Measurements from ENCODE around the gene P2RX4. TPM values are rescaled to one million over a fixed set of nuclear protein-coding genes. Genes with fewer than 3 reads are reported as not detected.
"Not testable (repeated sequence)": the region's sequence is repeated elsewhere in the genome, so short reads cannot be mapped to it uniquely, and the experiment has no call there.

P2RX4 gene
- total RNA-seq, 1 experiment from 2014 or later, result 21.0 TPM

DNA sequence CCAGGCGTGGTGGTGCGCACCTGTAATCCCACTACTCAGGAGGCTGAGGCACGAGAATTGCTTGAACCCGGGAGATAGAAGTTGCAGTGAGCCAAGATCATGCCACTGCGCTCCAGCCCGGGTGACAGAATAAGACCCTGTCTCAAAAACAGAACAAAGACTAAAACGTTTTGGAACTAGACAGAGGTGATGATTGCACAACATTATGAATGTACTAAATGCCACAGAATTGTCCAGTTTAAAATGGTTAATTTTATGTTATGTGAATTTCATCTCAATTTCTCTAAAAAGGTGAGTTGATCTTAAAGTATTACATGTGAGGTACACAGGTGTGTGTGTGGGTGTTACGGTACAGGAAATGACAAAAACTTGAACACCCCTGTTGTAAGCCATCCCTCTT is 16.5 kb downstream of the P2RX4 start:
- peak overlapping the region; percentile 92 for H3K27ac ChIP-seq
- TF ChIP-seq EZH2 (IDR thresholded peaks at IDR 0.05; ENCODE audit: low read depth), result no peak
- TF ChIP-seq, protein P1, sequence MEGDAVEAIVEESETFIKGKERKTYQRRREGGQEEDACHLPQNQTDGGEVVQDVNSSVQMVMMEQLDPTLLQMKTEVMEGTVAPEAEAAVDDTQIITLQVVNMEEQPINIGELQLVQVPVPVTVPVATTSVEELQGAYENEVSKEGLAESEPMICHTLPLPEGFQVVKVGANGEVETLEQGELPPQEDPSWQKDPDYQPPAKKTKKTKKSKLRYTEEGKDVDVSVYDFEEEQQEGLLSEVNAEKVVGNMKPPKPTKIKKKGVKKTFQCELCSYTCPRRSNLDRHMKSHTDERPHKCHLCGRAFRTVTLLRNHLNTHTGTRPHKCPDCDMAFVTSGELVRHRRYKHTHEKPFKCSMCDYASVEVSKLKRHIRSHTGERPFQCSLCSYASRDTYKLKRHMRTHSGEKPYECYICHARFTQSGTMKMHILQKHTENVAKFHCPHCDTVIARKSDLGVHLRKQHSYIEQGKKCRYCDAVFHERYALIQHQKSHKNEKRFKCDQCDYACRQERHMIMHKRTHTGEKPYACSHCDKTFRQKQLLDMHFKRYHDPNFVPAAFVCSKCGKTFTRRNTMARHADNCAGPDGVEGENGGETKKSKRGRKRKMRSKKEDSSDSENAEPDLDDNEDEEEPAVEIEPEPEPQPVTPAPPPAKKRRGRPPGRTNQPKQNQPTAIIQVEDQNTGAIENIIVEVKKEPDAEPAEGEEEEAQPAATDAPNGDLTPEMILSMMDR (conservative IDR thresholded peaks at IDR 0.05), result no peak
- H4K20me1 ChIP-seq (ENCODE audit: insufficient read depth), result no peaks in the 10 kb centered on the region
- no peaks in the 10 kb centered on the region for H3K9me2 ChIP-seq (ENCODE audit: insufficient read depth)
- POLR2A ChIA-PET (ENCODE audit: unreplicated experiment), result no interaction called here
- CTCF ChIA-PET, result no interaction called here
- intact Hi-C loops (cut with micrococcal nuclease; ENCODE audit: unreplicated experiment), result loop anchor here (2.0 to 10.0 kb wide), 3 partner anchors 16 to 568 kb away; partner anchors contain the start of genes P2RX4 and RHOF
- H3K79me2 ChIP-seq (ENCODE audit: low read depth), result peaks cover 5% of the 10 kb centered on the region; the same call in 1 of the 2 replicates
- no peak overlapping the region for H3K4me3 ChIP-seq
- H2AFZ ChIP-seq, result no peak overlapping the region
- peaks cover 46% of the 10 kb centered on the region for H3K4me1 ChIP-seq (replicated peaks; ENCODE audit: insufficient read depth)
- no peak for DNase-seq
- no peaks in the 10 kb centered on the region for H3K27me3 ChIP-seq (ENCODE audit: insufficient read depth, low read depth)
- H3K9me3 ChIP-seq (ENCODE audit: insufficient read depth, low read depth), result no peaks in the 10 kb centered on the region
- H3F3A ChIP-seq (ENCODE audit: insufficient read depth, low read depth), result peaks cover 35% of the 10 kb centered on the region
- peak overlapping the region; percentile 64 for H3K4me2 ChIP-seq
- H3K36me3 ChIP-seq (ENCODE audit: low read depth), result peaks cover 7% of the 10 kb centered on the region; the same call in 1 of the 2 replicates
- BruUV-seq (replicated peaks), result no TSS peak

DNA sequence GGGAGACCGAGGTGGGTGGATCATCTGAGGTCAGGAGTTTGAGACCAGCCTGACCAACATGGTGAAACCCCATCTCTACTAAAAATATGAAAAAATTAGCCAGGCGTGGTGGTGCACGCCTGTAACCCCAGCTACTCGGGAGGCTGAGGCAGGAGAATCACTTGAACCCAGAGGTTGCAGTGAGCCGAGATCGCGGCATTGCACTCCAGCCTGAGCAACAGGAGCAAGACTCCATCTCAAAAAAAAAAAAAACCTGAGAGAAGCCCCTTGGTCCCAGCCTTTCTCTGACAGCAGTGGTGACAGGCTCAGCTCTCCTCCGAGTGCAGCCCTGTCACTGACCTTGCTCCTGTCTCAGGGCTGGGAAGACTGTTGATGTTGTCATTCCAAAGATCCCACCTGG is 16.9 kb downstream of the P2RX4 start:
- Histone ChIP-seq H3F3A (ENCODE audit: insufficient read depth, low read depth) (peaks cover 35% of the 10 kb centered on the region), H3K4me2 (peak overlapping the region; percentile 64), H3K4me1 (replicated peaks; ENCODE audit: insufficient read depth) (peaks cover 46% of the 10 kb centered on the region), H2AFZ (0 out of 2 replicates have a peak overlapping the region, but pooled peaks have one; percentile 57), H3K27ac (peak overlapping the region; percentile 92)
- not testable (repeated sequence) for H3K27me3 ChIP-seq (ENCODE audit: insufficient read depth, low read depth); H3K9me2 ChIP-seq (ENCODE audit: insufficient read depth); H3K79me2 ChIP-seq (ENCODE audit: low read depth); BruUV-seq (replicated peaks); H3K36me3 ChIP-seq (ENCODE audit: low read depth); H4K20me1 ChIP-seq (ENCODE audit: insufficient read depth); DNase-seq; H3K9me3 ChIP-seq (ENCODE audit: insufficient read depth, low read depth); H3K4me3 ChIP-seq
- ChIA-PET CTCF (interaction anchor here (0.6 kb wide), 1 partner anchor 644 kb away, joined by 3 read pairs; no protein-coding TSS in a partner anchor), POLR2A (ENCODE audit: unreplicated experiment) (interaction anchor here (0.8 kb wide), 1 partner anchor 995 kb away, joined by 4 read pairs; no protein-coding TSS in a partner anchor)
- intact Hi-C loops (cut with micrococcal nuclease; ENCODE audit: unreplicated experiment), result loop anchor here (1.0 to 10.0 kb wide), 5 partner anchors 16 to 568 kb away; partner anchors contain the start of genes P2RX4 and RHOF

DNA sequence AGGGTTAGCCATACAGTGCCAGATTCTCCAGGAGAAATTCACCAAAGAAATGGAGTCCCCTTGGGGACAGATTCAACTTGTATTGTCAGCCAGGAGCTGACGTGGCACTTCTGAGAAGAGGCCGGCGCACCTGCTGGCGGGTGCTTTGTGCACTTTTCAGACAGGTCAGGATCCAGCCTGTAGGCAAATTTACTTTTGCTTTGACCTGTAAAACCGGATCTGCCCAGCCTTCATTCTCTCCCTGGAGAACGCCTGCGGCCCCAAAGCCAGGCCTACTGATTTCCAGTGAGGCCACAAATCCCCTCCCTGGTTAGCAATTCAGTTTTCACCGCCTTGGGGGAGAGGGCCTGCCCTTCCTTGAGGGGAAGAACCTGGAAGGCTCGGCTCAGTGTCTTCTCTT is 17.4 kb downstream of the P2RX4 start:
- peaks cover 7% of the 10 kb centered on the region; the same call in 1 of the 2 replicates for H3K36me3 ChIP-seq (ENCODE audit: low read depth)
- no TSS peak for BruUV-seq (replicated peaks)
- intact Hi-C loops (cut with micrococcal nuclease; ENCODE audit: unreplicated experiment), result loop anchor here (1.0 to 10.0 kb wide), 5 partner anchors 16 to 568 kb away; partner anchors contain the start of genes P2RX4 and RHOF
- no peaks in the 10 kb centered on the region for H3K9me3 ChIP-seq (ENCODE audit: insufficient read depth, low read depth)
- H3K9me2 ChIP-seq (ENCODE audit: insufficient read depth), result no peaks in the 10 kb centered on the region
- H3K27ac ChIP-seq, result peak overlapping the region; percentile 92
- H3K79me2 ChIP-seq (ENCODE audit: low read depth), result peaks cover 5% of the 10 kb centered on the region; the same call in 1 of the 2 replicates
- no peak for TF ChIP-seq EZH2 (IDR thresholded peaks at IDR 0.05; ENCODE audit: low read depth)
- TF ChIP-seq, protein P1 (conservative IDR thresholded peaks at IDR 0.05), result no peak
- peak; percentile 91 to 97 for DNase-seq
- H3K4me2 ChIP-seq, result peak overlapping the region; percentile 64
- ChIA-PET POLR2A (ENCODE audit: unreplicated experiment) (interaction anchor here (0.8 kb wide), 1 partner anchor 996 kb away, joined by 4 read pairs; no protein-coding TSS in a partner anchor), CTCF (interaction anchor here (0.6 kb wide), 1 partner anchor 644 kb away, joined by 3 read pairs; no protein-coding TSS in a partner anchor)
- H3K27me3 ChIP-seq (ENCODE audit: insufficient read depth, low read depth), result no peaks in the 10 kb centered on the region
- H3K4me1 ChIP-seq (replicated peaks; ENCODE audit: insufficient read depth), result peaks cover 46% of the 10 kb centered on the region
- H3F3A ChIP-seq (ENCODE audit: insufficient read depth, low read depth), result peaks cover 35% of the 10 kb centered on the region
- H2AFZ ChIP-seq, result 0 out of 2 replicates have a peak overlapping the region, but pooled peaks have one; percentile 57
- H3K4me3 ChIP-seq, result no peak overlapping the region; the same call in 1 of the 2 replicates
- no peaks in the 10 kb centered on the region for H4K20me1 ChIP-seq (ENCODE audit: insufficient read depth)

Measured in PC-9 (cell line).